Tibial nerve (tissue), 4 donors: ENCODE data around the gene AMBP. TPM values are rescaled to one million over a fixed set of nuclear protein-coding genes. Genes with fewer than 3 reads are reported as not detected.
A peak's percentile ranks its signal among the peaks of the same experiment; 100 is the strongest.

Experiments used
- DNase-seq, 2 donors: peaks; one replicate each; pipeline ENCODE4 v3.0.0-alpha.2; 2019; ENCODE audit warnings: low spot score in 2 of 2
- H3K27ac ChIP-seq, 4 donors: fragments of 200-600 bp; sonication (generic) in 3 of 4; one replicate each; pipeline ENCODE4 v1.5.1; 2017 to 2019; ENCODE audit warnings: mild to moderate bottlenecking in 1 of 4
- H3K27me3 ChIP-seq, 2 donors: fragments of 200-600 bp; sonication (generic) in 1 of 2; one replicate each; pipeline versions ENCODE4 v1.5.1 to v1.6.0; 2017 to 2019
- H3K36me3 ChIP-seq, 3 donors: fragments of 200-600 bp; sonication (generic); one replicate each; pipeline ENCODE4 v1.5.1; 2018 to 2019
- H3K4me1 ChIP-seq, 4 donors: fragments of 200-600 bp; sonication (generic) in 3 of 4; one replicate each; pipeline ENCODE4 v1.5.1; 2017 to 2019
- H3K4me3 ChIP-seq, 4 donors: fragments of 200-600 bp; sonication (generic) in 3 of 4; one replicate each; pipeline ENCODE4 v1.5.1; 2017 to 2019; ENCODE audit warnings: mild to moderate bottlenecking in 1 of 4, moderate library complexity in 1 of 4
- H3K9me3 ChIP-seq, 4 donors: fragments of 200-600 bp; sonication (generic) in 3 of 4; one replicate each; pipeline ENCODE4 v1.5.1; 2017 to 2019
- EP300 ChIP-seq, 2 donors: sonication (generic); formaldehyde crosslinking; IDR thresholded peaks; one replicate each; pipeline ENCODE4 v1.6.1; 2017; ENCODE audit warnings: antibody characterized with exemption in 2 of 2, mild to moderate bottlenecking in 1 of 2
- POLR2A ChIP-seq, 2 donors: fragments of 450-650 bp; IDR thresholded peaks; one replicate each; pipeline ENCODE4 v1.6.1; 2017; ENCODE audit warnings: antibody characterized with exemption in 2 of 2, mild to moderate bottlenecking in 2 of 2, moderate library complexity in 2 of 2
- WGBS, 2 donors: methylation state at CpG; one replicate each; pipeline ENCODE4 v1.1.5; 2018; 5-methylcytosine and 5-hydroxymethylcytosine counted together
- total RNA-seq, 4 donors: library from RNA; depleted of rRNA; stranded (reverse); fragments of >200 nt; gene quantifications; one replicate each; pipeline ENCODE4 v1.1.0, GENCODE V29; 2016
- TF ChIP-seq, protein P1 (sequence below), 5 experiments: fragments of 200-600 bp in 3 of 5; fragments of 450-650 bp in 2 of 5; sonication (generic) in 3 of 5; IDR thresholded peaks; one replicate each; pipeline ENCODE4 v1.5.1; 2016 to 2019; ENCODE audit warnings: antibody characterized with exemption in 5 of 5, mild to moderate bottlenecking in 3 of 5, moderate library complexity in 2 of 5

AMBP gene
- total RNA-seq, 4 donors from 2014 or later, result not detected

DNA sequence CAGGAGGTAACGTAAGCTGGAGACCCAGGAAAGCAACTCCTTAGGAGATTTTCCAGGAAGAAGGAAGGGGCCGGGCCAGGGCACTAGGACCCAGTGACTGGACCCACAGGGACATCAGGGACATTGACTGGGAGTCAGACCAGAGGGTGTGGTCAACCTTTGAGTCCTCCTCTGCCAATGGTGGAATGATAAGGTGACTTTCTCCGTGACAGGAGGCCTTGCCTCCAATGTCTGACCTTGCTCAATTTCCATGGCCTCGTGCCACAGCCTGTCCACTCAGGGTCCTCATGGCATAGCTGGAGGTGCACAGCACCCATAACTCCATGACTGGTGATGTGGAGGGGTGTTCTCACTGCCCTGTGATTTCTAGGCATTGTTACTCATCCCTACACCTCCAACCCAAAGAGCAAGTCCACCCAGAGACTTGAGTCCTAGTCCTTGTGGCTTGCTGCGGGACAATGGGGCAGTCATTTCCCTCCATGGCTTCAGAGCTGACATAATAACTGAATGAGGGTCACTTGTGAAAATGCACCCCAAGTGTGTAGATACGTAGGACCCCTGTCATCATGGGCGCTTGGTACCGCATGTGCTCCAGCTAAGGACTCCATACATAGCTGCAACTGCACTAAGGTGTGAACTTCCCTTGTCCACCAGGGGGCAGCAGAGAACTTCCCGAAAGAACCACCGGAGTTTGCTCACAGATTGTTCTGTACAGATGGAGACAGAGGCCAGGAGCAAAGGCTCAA lies 4.1 kb upstream of the AMBP start:
- Histone ChIP-seq H3K36me3 (no peaks in the 10 kb centered on the region), H3K9me3 (no peaks in the 10 kb centered on the region), H3K27ac (no peak overlapping the region), H3K4me3 (no peak overlapping the region), H3K27me3 (peaks cover 0 to 10% of the 10 kb centered on the region in 2 donors), H3K4me1 (peaks cover 0 to 6% (median 0%) of the 10 kb centered on the region in 4 donors)
- TF ChIP-seq, protein P1, sequence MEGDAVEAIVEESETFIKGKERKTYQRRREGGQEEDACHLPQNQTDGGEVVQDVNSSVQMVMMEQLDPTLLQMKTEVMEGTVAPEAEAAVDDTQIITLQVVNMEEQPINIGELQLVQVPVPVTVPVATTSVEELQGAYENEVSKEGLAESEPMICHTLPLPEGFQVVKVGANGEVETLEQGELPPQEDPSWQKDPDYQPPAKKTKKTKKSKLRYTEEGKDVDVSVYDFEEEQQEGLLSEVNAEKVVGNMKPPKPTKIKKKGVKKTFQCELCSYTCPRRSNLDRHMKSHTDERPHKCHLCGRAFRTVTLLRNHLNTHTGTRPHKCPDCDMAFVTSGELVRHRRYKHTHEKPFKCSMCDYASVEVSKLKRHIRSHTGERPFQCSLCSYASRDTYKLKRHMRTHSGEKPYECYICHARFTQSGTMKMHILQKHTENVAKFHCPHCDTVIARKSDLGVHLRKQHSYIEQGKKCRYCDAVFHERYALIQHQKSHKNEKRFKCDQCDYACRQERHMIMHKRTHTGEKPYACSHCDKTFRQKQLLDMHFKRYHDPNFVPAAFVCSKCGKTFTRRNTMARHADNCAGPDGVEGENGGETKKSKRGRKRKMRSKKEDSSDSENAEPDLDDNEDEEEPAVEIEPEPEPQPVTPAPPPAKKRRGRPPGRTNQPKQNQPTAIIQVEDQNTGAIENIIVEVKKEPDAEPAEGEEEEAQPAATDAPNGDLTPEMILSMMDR (IDR thresholded peaks at IDR 0.05), result peak; percentile 80 to 92 (median 85)
- TF ChIP-seq POLR2A (IDR thresholded peaks at IDR 0.05), result no peak
- no peak for TF ChIP-seq EP300 (IDR thresholded peaks at IDR 0.05)
- WGBS, 2 donors, result 46 to 47% methylated on average over 10 of the region's 10 CpGs
- DNase-seq, result peak; percentile 81 to 94

DNA sequence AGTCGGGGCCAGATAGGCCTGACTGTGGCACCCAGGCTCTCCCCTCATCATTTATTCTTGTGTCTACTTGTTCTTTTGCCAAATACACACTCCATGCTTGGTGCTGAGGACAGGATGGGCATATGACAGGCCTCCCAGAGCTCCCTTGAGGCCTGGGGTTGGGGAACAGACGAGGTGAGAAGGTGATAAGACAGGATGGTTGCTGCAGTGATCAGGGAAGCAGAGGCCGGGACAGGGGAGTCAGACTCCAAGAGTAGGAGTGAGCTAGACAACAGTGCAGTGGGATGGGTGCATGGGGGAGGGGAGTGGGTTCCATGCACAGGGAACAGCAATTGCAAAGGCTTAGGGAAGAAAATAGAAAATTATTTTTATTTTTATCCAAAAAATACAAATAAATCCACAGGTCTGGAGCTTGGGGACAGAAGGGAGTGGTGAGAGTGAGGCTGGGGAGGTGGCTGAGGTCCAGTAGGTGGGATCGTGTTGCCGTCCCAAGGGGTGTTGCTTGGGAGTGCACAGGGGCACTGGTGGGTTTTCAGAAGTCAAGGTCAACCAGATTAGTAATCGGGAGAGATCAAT lies 3.4 kb upstream of the AMBP start:
- 78 to 89% methylated on average over 6 of the region's 6 CpGs for WGBS, 2 donors
- Histone ChIP-seq H3K9me3 (no peaks in the 10 kb centered on the region), H3K36me3 (no peaks in the 10 kb centered on the region), H3K27me3 (peaks cover 0 to 14% of the 10 kb centered on the region in 2 donors), H3K27ac (no peak overlapping the region), H3K4me1 (peaks cover 0 to 6% (median 0%) of the 10 kb centered on the region in 4 donors), H3K4me3 (no peak overlapping the region)
- TF ChIP-seq POLR2A (IDR thresholded peaks at IDR 0.05) (no peak), EP300 (IDR thresholded peaks at IDR 0.05) (no peak)
- TF ChIP-seq, protein P1 (IDR thresholded peaks at IDR 0.05), result no peak
- DNase-seq, result no peak

DNA sequence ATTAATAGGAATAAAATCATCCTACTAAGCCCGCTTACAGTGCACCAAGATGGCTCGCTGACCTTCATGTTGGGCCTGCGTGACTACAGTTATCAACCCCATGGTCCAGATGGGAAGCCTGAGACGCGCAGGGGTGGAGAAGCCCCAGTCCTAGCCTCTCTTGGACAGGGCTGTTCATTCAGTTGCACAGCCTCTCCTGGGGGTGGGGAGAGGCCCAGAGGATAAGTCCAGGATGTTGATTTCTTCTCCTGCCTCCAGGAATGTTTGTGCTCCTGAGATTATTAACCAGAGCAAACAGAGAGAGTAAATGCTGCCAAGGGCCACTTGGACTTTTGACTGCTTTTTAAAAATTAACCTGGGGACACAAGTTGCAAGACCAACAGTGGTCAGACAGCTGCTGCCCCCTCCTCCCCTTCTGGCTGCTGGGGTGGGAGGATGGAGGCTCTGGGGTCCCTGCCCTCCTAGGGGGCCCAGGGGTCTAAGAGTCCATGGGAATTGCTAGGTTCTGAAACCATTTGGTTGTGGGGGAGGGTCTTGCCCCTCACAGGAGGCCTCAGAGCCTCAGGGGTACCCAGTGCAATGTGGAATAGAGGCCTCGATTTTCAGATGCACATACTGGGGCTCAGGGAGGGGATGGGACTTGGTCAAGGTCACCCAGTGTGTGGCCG lies 2.8 kb upstream of the AMBP start:
- H3K36me3 ChIP-seq, result no peaks in the 10 kb centered on the region
- no peak overlapping the region for H3K27ac ChIP-seq
- no peak for DNase-seq
- no peak for TF ChIP-seq EP300 (IDR thresholded peaks at IDR 0.05)
- TF ChIP-seq, protein P1 (IDR thresholded peaks at IDR 0.05), result no peak
- no peak for TF ChIP-seq POLR2A (IDR thresholded peaks at IDR 0.05)
- peaks cover 0 to 17% of the 10 kb centered on the region in 2 donors for H3K27me3 ChIP-seq
- no peaks in the 10 kb centered on the region for H3K9me3 ChIP-seq
- H3K4me1 ChIP-seq, result peaks cover 0 to 6% (median 0%) of the 10 kb centered on the region in 4 donors
- H3K4me3 ChIP-seq, result no peak overlapping the region
- WGBS, 2 donors, result 73 to 91% methylated on average over 7 of the region's 7 CpGs

DNA sequence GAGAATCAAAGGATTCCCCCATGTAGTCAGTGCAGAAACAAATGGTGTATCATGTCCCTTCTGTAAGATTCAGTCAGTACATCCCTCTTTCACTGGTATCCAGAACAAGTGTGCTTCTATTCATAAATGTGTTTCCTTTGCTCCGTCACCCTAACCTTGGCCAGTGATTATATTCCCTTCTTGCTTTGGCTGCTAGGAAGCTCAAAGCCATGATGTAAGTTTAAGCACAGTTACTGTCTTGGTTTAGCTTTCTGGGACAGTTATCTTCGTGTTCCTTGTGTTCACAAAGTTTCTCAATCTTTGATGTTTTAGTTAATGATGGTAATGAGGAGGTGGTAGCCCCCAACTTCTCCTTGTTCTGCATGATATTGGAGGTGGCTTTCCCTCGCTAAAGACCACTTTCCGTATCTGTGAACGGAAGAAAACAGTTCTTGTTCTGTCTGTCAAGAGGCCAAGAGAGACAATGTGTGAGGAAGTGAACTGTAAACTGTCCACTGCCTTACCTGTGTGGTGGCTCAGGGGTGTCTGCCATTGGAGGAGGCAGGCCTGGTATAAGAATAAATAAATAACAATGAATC lies 2.2 kb upstream of the AMBP start:
- WGBS, 2 donors, result 86% methylated on average over 5 of the region's 5 CpGs
- no peaks in the 10 kb centered on the region for H3K36me3 ChIP-seq
- DNase-seq, result no peak

More for the DNA sequence above, 2.2 kb upstream of the AMBP start:
- no peaks in the 10 kb centered on the region for H3K9me3 ChIP-seq
- H3K27me3 ChIP-seq, result peaks cover 0 to 19% of the 10 kb centered on the region in 2 donors
- TF ChIP-seq POLR2A (IDR thresholded peaks at IDR 0.05) (no peak), EP300 (IDR thresholded peaks at IDR 0.05) (no peak)
- TF ChIP-seq, protein P1 (IDR thresholded peaks at IDR 0.05), result no peak
- no peak overlapping the region for H3K27ac ChIP-seq
- no peak overlapping the region for H3K4me3 ChIP-seq
- H3K4me1 ChIP-seq, result peaks cover 0 to 6% (median 0%) of the 10 kb centered on the region in 4 donors
